GM10248 (cell line): ENCODE results near the gene SLCO4A1.

Source experiments
- CTCF ChIA-PET: fragments of 300-600 bp; sonication (Branson Sonifier 250); formaldehyde crosslinking; extraction: SDS; loops from one replicate; lab custom pipeline; 2021; ENCODE audit warnings: antibody characterized with exemption; lab: Yijun Ruan, JAX
- POLR2A ChIA-PET: fragments of 350-650 bp; sonication (Branson Sonifier 250); formaldehyde crosslinking; extraction: SDS; loops from one replicate; lab custom pipeline; 2020; ENCODE audit warnings: antibody characterized with exemption; lab: Yijun Ruan, JAX
- DNase-seq: peaks from one replicate; pipeline ENCODE4 v3.0.0; 2012; ENCODE audit errors: extremely low spot score
- CTCF ChIP-seq: IDR thresholded peaks from 2 replicates; pipeline ENCODE4 v1.5.1; 2012; ENCODE audit warnings: mild to moderate bottlenecking, low read depth; ENCODE audit errors: extremely low read depth, missing control alignments, control extremely low read depth

Gene SLCO4A1

GRCh38 chr20:62652041-62652893 is 10.0 kb downstream of the SLCO4A1 start:
- TF ChIP-seq CTCF, result no peak
- ChIA-PET CTCF (interaction anchor here (1.0 to 1.6 kb wide), 7 partner anchors 8 to 242 kb away, joined by 3 to 8 read pairs (median 4); no protein-coding TSS in a partner anchor), POLR2A (interaction anchor here (2.5 kb wide), 1 partner anchor 9 kb away, joined by 14 read pairs; the partner anchor contains the start of gene SLCO4A1)
- peak; percentile 92 for DNase-seq

- POLR2A ChIA-PET, result interaction anchor here (2.5 kb wide), 1 partner anchor 10 kb away, joined by 14 read pairs; the partner anchor contains the start of gene SLCO4A1
- no peak for DNase-seq
- CTCF ChIA-PET, result interaction anchor here (1.2 to 1.5 kb wide), 2 partner anchors 9 to 156 kb away, joined by 3 to 4 read pairs; no protein-coding TSS in a partner anchor
- TF ChIP-seq CTCF, result no peak
These were observed 10.6 kb downstream of the SLCO4A1 start for GRCh38 chr20:62652894-62653305.

GRCh38 chr20:62653373-62653772 is 11.1 kb downstream of the SLCO4A1 start:
- no peak for DNase-seq
- CTCF ChIA-PET, result interaction anchor here (1.2 to 1.5 kb wide), 2 partner anchors 9 to 155 kb away, joined by 3 to 4 read pairs; no protein-coding TSS in a partner anchor
- POLR2A ChIA-PET, result no interaction called here
- TF ChIP-seq CTCF, result no peak

- CTCF ChIA-PET, result interaction anchor here (0.8 to 2.0 kb wide), 5 partner anchors 9 to 154 kb away, joined by 3 to 10 read pairs (median 3); no protein-coding TSS in a partner anchor
These were observed 11.8 kb downstream of the SLCO4A1 start for GRCh38 chr20:62653951-62654685.

DNA sequence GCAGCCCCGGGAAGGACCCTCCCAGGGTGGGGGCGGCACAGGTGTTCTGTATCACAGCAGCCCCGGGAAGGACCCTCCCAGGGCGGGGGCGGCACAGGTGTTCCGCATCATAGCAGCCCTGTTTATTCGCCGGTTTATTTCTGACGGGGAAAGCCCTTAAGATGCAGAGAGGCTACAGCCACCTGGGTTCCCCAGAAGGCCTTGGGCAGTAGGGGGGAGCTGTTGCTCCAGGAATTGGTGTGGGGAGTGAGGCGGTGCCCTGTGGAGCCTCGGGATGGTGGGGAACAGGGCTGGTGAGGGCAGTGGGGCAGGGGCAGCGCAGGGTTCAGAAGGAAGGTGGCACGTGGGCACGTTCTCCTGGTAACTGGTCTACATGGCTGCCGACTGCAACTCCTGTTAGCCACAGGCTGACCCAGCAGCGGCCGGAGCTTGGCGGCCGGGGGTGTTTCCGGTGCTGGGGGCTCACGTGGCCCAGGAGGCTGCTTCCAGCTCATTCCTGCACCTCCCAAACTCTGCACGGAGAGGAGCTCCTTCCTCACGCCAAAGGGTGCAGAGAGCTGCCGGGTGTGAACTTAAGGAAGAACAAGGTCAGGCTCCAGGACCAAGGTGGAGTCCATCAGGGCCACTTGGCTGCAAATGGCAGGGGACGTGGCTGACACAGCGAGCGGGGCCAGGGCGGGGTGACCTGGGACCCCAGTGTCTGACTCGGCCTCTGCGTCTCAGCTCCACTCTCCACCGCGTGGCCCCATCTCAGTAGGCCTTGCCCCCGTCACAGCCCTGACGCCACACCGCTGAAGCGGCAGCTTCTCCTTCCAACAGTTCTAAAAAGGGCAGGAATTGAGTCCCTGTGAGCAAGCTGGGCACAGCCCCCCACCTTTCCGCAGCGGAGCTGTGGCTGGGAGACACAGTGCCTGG is 13.2 kb downstream of the SLCO4A1 start:
- TF ChIP-seq CTCF, result peak; percentile 27

More at GRCh38 chr20:62653951-62654685, 11.8 kb downstream of the SLCO4A1 start:
- no peak for DNase-seq
- POLR2A ChIA-PET, result no interaction called here
- no peak for TF ChIP-seq CTCF

More for the DNA sequence above, 13.2 kb downstream of the SLCO4A1 start:
- CTCF ChIA-PET, result interaction anchor here (0.8 to 2.0 kb wide), 9 partner anchors 8 to 152 kb away, joined by 3 to 10 read pairs (median 3); no protein-coding TSS in a partner anchor
- POLR2A ChIA-PET, result no interaction called here
- peak; percentile 54 for DNase-seq
